AG04450 (cell line): ENCODE measurements around the gene UMPS. TPM values are rescaled to one million over a fixed set of nuclear protein-coding genes. Genes with fewer than 3 reads are reported as not detected.

Experiments
- CTCF ChIA-PET: fragments of 300-600, 350-600 bp; formaldehyde crosslinking; extraction: SDS; loops from one replicate; lab custom pipeline; 2022; ENCODE audit warnings: antibody characterized with exemption, inconsistent platforms; lab: Charles Lee
- POLR2A ChIA-PET: fragments of 350-600 bp; formaldehyde crosslinking; extraction: SDS; loops from one replicate; lab custom pipeline; 2021; ENCODE audit warnings: antibody characterized with exemption, inconsistent platforms; lab: Yijun Ruan, JAX
- DNase-seq: peaks from one replicate; pipeline ENCODE4 v3.0.0-alpha.2; 2011; ENCODE audit warnings: low read depth, low spot score
- H3K27ac ChIP-seq: one replicate; pipeline ENCODE4 v1.5.1; 2012; ENCODE audit warnings: low read depth, low read length, control low read depth
- H3K27me3 ChIP-seq: one replicate; pipeline ENCODE4 v1.6.0; 2012; ENCODE audit warnings: low read length; ENCODE audit not compliant: control insufficient read depth, insufficient read depth
- H3K4me3 ChIP-seq: 2 replicates; pipeline ENCODE4 v1.5.1; 2011; ENCODE audit warnings: mild to moderate bottlenecking, low read depth, low read length, control low read depth
- H3K9me3 ChIP-seq: 2 replicates; pipeline ENCODE4 v1.5.1; 2012; ENCODE audit warnings: low read length; ENCODE audit not compliant: control insufficient read depth, insufficient read depth
- polyA plus RNA-seq: library from polyadenylated mRNA; depleted of rRNA; stranded (reverse); fragments of >200 nt; gene quantifications from 2 replicates; pipeline ENCODE4 v1.2.3, GENCODE V29; 2011
- TF ChIP-seq, protein P1 (sequence below): IDR thresholded peaks from 2 replicates; pipeline ENCODE4 v1.5.1; 2011; ENCODE audit warnings: low read depth, low read length, control low read depth, inconsistent platforms

The UMPS gene
- polyA plus RNA-seq, 1 experiment, result 27.9 TPM

DNA sequence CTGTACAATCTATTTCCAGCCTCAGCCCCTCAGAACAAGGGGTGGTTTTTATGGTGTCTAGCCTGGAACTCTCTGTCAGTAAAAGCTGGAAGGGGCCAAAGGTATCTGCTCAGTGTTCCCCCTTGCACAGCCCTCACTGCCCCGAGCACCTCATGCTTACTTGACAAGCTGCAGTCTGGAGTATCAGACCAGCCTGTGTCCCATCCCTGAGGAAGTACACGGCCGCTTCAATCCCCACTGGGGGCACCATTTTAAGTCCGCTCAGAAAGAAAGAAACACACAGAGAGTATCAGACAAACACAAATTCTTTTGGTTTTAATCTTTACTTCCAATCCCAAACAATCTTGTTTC lies 32.4 kb downstream of the UMPS start:
- H3K9me3 ChIP-seq, result no peaks in the 10 kb centered on the region
- ChIA-PET POLR2A (no interaction called here), CTCF (interaction anchor here (2.6 to 5.9 kb wide), 6 partner anchors 8 to 823 kb away, joined by 6 to 177 read pairs (median 24); no protein-coding TSS in a partner anchor)
- H3K4me3 ChIP-seq, result no peak overlapping the region
- H3K27ac ChIP-seq, result no peak overlapping the region
- DNase-seq, result no peak
- TF ChIP-seq, protein P1, sequence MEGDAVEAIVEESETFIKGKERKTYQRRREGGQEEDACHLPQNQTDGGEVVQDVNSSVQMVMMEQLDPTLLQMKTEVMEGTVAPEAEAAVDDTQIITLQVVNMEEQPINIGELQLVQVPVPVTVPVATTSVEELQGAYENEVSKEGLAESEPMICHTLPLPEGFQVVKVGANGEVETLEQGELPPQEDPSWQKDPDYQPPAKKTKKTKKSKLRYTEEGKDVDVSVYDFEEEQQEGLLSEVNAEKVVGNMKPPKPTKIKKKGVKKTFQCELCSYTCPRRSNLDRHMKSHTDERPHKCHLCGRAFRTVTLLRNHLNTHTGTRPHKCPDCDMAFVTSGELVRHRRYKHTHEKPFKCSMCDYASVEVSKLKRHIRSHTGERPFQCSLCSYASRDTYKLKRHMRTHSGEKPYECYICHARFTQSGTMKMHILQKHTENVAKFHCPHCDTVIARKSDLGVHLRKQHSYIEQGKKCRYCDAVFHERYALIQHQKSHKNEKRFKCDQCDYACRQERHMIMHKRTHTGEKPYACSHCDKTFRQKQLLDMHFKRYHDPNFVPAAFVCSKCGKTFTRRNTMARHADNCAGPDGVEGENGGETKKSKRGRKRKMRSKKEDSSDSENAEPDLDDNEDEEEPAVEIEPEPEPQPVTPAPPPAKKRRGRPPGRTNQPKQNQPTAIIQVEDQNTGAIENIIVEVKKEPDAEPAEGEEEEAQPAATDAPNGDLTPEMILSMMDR, result no peak
- no peaks in the 10 kb centered on the region for H3K27me3 ChIP-seq

DNA sequence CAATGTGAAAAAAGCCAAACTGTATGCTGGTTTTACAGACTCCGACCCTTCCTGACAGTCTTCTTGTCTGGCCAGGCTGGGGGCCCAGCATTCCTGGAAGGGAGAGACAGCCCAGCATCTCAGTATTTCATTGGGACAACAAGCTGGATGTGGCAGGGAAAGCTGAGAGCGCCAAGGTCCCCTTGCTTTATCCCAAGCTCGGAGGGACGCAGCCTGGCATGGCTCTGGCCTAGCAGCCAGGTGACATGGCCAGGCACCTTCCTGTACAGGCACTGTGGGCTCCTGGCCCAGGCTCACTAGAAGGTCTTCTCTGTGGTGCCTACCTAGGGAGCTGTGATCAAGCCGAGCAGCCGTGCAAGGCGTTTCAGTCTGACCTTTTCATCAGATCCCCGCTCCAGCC lies 33.0 kb downstream of the UMPS start:
- TF ChIP-seq, protein P1, result no peak
- no peak overlapping the region for H3K27ac ChIP-seq
- H3K27me3 ChIP-seq, result no peaks in the 10 kb centered on the region
- no peak overlapping the region for H3K4me3 ChIP-seq
- DNase-seq, result no peak
- no peaks in the 10 kb centered on the region for H3K9me3 ChIP-seq
- POLR2A ChIA-PET, result interaction anchor here (0.6 kb wide), 1 partner anchor 481 kb away, joined by 3 read pairs; no protein-coding TSS in a partner anchor
- CTCF ChIA-PET, result interaction anchor here (1.2 to 5.9 kb wide), 4 partner anchors 23 to 823 kb away, joined by 3 to 177 read pairs (median 24); no protein-coding TSS in a partner anchor

DNA sequence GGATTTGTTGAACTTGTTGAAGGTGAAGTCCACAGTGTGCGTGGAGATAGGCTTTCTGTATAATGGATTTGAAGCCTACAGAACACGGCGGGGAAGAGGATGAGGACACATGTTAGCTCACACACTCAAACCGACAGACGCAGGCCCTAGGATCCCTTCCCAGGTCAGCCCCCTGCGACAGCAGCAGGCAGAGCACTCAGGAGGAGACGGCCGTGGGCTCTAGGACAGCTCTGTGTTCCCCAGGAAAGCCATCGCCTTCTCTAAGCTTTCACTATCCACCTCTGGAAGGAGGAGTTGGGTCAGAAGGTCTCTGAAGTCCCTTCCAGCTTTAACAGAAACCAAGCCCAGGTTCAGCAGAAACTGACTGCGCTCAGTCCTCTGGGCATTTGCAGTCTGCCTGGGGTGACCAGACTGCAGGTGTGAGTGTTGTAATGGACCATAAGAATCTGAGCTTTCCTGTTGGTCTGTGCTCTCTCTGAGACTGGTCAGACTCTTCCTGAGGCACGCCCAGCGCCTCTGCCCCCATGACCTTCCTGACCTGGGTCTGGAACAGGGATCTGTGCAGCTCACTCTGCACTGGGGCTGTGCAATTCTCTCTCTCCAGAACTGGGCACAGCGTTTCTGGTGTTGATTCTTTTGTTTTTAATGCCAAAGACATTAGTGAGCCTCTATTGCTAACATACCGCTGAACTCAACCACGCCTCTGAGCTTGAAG lies 33.5 kb downstream of the UMPS start:
- Histone ChIP-seq H3K4me3 (no peak overlapping the region), H3K27ac (no peak overlapping the region), H3K9me3 (no peaks in the 10 kb centered on the region), H3K27me3 (no peaks in the 10 kb centered on the region)
- no peak for DNase-seq
- POLR2A ChIA-PET, result interaction anchor here (0.6 kb wide), 1 partner anchor 480 kb away, joined by 3 read pairs; no protein-coding TSS in a partner anchor
- CTCF ChIA-PET, result interaction anchor here (1.2 to 5.9 kb wide), 2 partner anchors 134 to 139 kb away, joined by 3 to 177 read pairs; no protein-coding TSS in a partner anchor
- TF ChIP-seq, protein P1, result no peak

DNA sequence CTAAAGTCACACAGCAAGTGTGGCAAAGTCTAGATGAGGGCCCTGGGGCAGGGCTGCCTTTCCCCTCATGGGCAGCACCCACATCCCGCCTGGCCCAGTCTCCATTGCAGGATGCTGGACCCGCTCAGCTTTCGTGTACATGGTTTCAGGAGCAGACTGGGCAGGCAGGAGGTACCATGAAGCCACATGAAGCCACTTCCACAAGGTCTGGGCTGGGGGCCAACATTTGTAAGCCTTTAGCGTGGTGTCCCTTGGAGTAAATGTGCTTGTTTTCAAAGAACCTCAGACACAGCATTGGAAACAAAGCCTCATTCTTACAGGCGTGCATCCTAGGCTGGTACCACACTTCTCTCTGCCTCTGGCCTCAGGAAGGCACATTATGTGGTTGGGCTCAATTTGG lies 34.5 kb downstream of the UMPS start:
- TF ChIP-seq, protein P1, result no peak
- H3K9me3 ChIP-seq, result no peaks in the 10 kb centered on the region
- no peaks in the 10 kb centered on the region for H3K27me3 ChIP-seq
- H3K27ac ChIP-seq, result no peak overlapping the region
- ChIA-PET POLR2A (no interaction called here), CTCF (interaction anchor here (1.1 kb wide), 1 partner anchor 137 kb away, joined by 9 read pairs; no protein-coding TSS in a partner anchor)
- DNase-seq, result no peak
- no peak overlapping the region for H3K4me3 ChIP-seq

DNA sequence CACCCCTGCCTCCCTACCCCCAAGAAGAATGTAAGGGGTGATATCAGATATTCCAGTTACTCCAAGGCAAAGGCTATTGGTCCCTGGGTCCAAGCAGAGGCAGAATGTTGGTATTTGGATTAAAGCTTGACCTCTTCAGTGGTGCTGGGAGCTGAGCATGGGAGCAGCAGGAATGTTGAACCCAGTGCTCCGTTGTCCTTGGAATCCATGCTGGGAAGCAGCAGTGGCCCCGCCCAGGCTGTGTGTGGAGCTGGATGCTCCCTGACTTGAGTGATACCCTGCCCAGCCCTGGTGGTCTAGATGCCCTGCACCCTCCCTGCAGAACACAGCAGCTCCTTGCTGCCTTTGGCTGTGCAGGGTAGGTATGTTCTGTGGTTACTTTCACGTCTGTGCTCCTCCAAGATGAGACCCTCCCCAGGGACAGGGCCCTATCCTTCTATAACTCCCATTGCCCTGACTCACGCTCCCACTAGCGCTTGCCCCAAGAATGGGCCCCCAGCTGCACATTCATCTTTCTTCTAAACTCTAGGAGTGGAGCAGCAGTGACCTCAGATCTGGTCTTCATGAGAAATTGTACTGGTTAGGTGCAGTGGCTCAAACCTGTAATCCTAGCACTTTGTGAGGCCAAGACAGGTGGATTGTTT lies 35.1 kb downstream of the UMPS start:
- Histone ChIP-seq H3K9me3 (no peaks in the 10 kb centered on the region), H3K27me3 (no peaks in the 10 kb centered on the region), H3K4me3 (no peak overlapping the region), H3K27ac (no peak overlapping the region)
- ChIA-PET CTCF (interaction anchor here (1.1 kb wide), 1 partner anchor 136 kb away, joined by 9 read pairs; no protein-coding TSS in a partner anchor), POLR2A (no interaction called here)
- no peak for DNase-seq
- TF ChIP-seq, protein P1, result no peak
